ENCODE data around the gene PHACTR4. TPM values are rescaled to one million over a fixed set of nuclear protein-coding genes. Genes with fewer than 3 reads are reported as not detected.

The PHACTR4 gene
- total and polyA plus RNA-seq, 2 of the 4 experiments (the other 2 are of a cell fraction): 7.5 to 15.0 TPM

DNA sequence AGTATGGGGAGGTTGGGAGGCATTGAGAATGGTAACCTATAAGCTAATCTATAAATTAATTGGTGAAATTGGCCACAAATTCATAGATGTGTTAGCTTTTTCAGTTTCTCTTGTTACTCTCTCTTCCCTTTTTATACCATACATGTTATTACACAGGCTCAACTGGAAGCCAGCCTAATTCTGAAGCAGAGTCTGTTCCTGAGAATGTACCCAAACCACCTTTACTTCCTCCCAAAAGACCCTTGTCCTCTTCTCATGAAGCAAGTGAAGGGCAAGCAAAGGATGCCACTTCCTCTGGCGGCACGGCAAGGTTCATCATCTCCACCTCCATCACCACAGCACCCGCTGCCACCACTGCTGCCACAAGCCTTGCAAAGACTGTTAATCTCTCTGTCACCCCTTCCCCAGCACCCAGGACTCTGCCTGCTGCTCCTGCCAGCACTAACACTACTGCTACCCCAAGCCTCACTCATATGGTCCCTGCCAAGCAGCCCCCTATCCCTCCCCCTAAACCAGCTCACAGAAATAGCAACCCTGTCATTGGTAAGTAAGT lies 96.8 kb downstream of the PHACTR4 start:
- H2BK5ac ChIP-seq (ENCODE audit: low read depth, low read length, poor library complexity, severe bottlenecking): no peak overlapping the region
- H2AK5ac ChIP-seq (ENCODE audit: low read depth, low read length): no peak overlapping the region
- H3K4me2 ChIP-seq (ENCODE audit: low read depth, low read length): no peak overlapping the region
- no peaks in the 10 kb centered on the region for H3K4me1 ChIP-seq (ENCODE audit: control insufficient read depth, insufficient read depth, low read length)
- H3K9me3 ChIP-seq (ENCODE audit: control insufficient read depth, insufficient read depth, low read length): no peaks in the 10 kb centered on the region
- H3K9ac ChIP-seq (ENCODE audit: low read depth, low read length): no peak overlapping the region
- no peak overlapping the region for H2AK9ac ChIP-seq (replicated peaks; ENCODE audit: low read depth, low read length, poor library complexity)
- no peaks in the 10 kb centered on the region for H4K20me1 ChIP-seq (ENCODE audit: insufficient read depth, low read length)
- H3K56ac ChIP-seq (ENCODE audit: extremely low read depth, insufficient read depth, low read length): no peak overlapping the region
- dilution Hi-C loops (cut with HindIII; ENCODE audit: low sequenced_read_pairs, unreplicated experiment) (no loop called here), in situ Hi-C loops (cut with MboI; ENCODE audit: low sequenced_read_pairs) (no loop called here), intact Hi-C loops (cut with micrococcal nuclease) (no loop called here)
- no peak overlapping the region for H2AFZ ChIP-seq (replicated peaks; ENCODE audit: low read length, poor library complexity)
- no peak overlapping the region for H3K14ac ChIP-seq (replicated peaks; ENCODE audit: low read depth, low read length)
- no peaks in the 10 kb centered on the region; a peak in 1 of 4 replicates for H3K79me1 ChIP-seq (ENCODE audit: low read depth in 1 of 2, low read length in 2 of 2)
- 87% methylated on average over 3 of the region's 3 CpGs; no CpG with 5 or more reads in 1 of the 2 experiments for WGBS, 2 experiments (ENCODE audit: extremely low coverage in 2 of 2, insufficient read length in 1 of 2)
- BruUV-seq (replicated peaks): TSS peak; percentile 34
- H3K18ac ChIP-seq (ENCODE audit: low read depth, low read length): no peak overlapping the region
- POLR2A ChIA-PET (ENCODE audit: unreplicated experiment): no interaction called here
- H3K9me1 ChIP-seq (ENCODE audit: insufficient read depth, low read length): peaks cover 6% of the 10 kb centered on the region; the same call in 1 of the 2 replicates
- DNase-seq (no peak), ATAC-seq (ENCODE audit: low read depth) (no peak)
- H2BK120ac ChIP-seq (ENCODE audit: low read depth, low read length): no peak overlapping the region
- H3K27me3 ChIP-seq (ENCODE audit: control insufficient read depth, insufficient read depth, low read length): no peaks in the 10 kb centered on the region
- peaks cover 14% of the 10 kb centered on the region for H3K36me3 ChIP-seq (ENCODE audit: control insufficient read depth, insufficient read depth, low read length)
- no peak overlapping the region for H4K8ac ChIP-seq (ENCODE audit: low read depth in 2 of 2, low read length in 2 of 2)
- CTCF ChIA-PET: no interaction called here
- no peak overlapping the region for H3K4me3 ChIP-seq (ENCODE audit: insufficient read depth, low read depth, low read length)
- H4K5ac ChIP-seq (ENCODE audit: low read depth, low read length): no peak overlapping the region
- no peak overlapping the region for H3K23ac ChIP-seq (ENCODE audit: low read depth, low read length)
- no peak overlapping the region for H4K91ac ChIP-seq (ENCODE audit: insufficient read depth, low read depth, low read length)
- H2BK15ac ChIP-seq (ENCODE audit: low read depth, low read length): no peak overlapping the region
- TF ChIP-seq SMC3 (IDR thresholded peaks at IDR 0.05; ENCODE audit: low read depth, low read length): no peak
- TF ChIP-seq RCOR1 (IDR thresholded peaks at IDR 0.05; ENCODE audit: insufficient replicate concordance, low read length): no peak
- TF ChIP-seq MAZ (IDR thresholded peaks at IDR 0.05; ENCODE audit: borderline replicate concordance, low read depth, low read length): no peak
- TF ChIP-seq CHD1 (IDR thresholded peaks at IDR 0.05; ENCODE audit: low read depth, low read length): no peak
- TF ChIP-seq MAFK (IDR thresholded peaks at IDR 0.05; ENCODE audit: low read depth, low read length): no peak
- no peak for TF ChIP-seq BHLHE40 (IDR thresholded peaks at IDR 0.05; ENCODE audit: low read depth, low read length)
- TF ChIP-seq, protein P1, sequence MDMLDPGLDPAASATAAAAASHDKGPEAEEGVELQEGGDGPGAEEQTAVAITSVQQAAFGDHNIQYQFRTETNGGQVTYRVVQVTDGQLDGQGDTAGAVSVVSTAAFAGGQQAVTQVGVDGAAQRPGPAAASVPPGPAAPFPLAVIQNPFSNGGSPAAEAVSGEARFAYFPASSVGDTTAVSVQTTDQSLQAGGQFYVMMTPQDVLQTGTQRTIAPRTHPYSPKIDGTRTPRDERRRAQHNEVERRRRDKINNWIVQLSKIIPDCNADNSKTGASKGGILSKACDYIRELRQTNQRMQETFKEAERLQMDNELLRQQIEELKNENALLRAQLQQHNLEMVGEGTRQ (IDR thresholded peaks at IDR 0.05; ENCODE audit: low read depth, low read length): no peak
- TF ChIP-seq NFE2L2 (IDR thresholded peaks at IDR 0.05; ENCODE audit: low read depth, low read length): no peak
- no peak for TF ChIP-seq RAD21 (IDR thresholded peaks at IDR 0.05; ENCODE audit: low read length)
- TF ChIP-seq FOS (IDR thresholded peaks at IDR 0.05; ENCODE audit: low read depth, low read length): no peak
- no peak for TF ChIP-seq CEBPB (IDR thresholded peaks at IDR 0.05; ENCODE audit: low read depth, low read length)
- TF ChIP-seq MXI1 (IDR thresholded peaks at IDR 0.05; ENCODE audit: borderline replicate concordance, low read depth, low read length): no peak
- TF ChIP-seq, protein P2, sequence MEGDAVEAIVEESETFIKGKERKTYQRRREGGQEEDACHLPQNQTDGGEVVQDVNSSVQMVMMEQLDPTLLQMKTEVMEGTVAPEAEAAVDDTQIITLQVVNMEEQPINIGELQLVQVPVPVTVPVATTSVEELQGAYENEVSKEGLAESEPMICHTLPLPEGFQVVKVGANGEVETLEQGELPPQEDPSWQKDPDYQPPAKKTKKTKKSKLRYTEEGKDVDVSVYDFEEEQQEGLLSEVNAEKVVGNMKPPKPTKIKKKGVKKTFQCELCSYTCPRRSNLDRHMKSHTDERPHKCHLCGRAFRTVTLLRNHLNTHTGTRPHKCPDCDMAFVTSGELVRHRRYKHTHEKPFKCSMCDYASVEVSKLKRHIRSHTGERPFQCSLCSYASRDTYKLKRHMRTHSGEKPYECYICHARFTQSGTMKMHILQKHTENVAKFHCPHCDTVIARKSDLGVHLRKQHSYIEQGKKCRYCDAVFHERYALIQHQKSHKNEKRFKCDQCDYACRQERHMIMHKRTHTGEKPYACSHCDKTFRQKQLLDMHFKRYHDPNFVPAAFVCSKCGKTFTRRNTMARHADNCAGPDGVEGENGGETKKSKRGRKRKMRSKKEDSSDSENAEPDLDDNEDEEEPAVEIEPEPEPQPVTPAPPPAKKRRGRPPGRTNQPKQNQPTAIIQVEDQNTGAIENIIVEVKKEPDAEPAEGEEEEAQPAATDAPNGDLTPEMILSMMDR (conservative IDR thresholded peaks at IDR 0.05; ENCODE audit: low read depth, low read length): no peak
- TF ChIP-seq RFX5 (IDR thresholded peaks at IDR 0.05; ENCODE audit: low read depth, low read length): no peak
- H3K4ac ChIP-seq (ENCODE audit: low read depth, low read length): no peak overlapping the region
- H3K27ac ChIP-seq (ENCODE audit: insufficient read depth, low read length): no peak overlapping the region
- no peak overlapping the region for H2BK20ac ChIP-seq (ENCODE audit: low read depth, low read length)
